Effector CD4-positive, alpha-beta T cell (primary cell): ENCODE data around the gene GRK5.
"Not testable (repeated sequence)": the region's sequence is repeated elsewhere in the genome, so short reads cannot be mapped to it uniquely, and the experiment has no call there.

Source experiments
- DNase-seq: peaks from one replicate; pipeline ENCODE4 v3.0.0-alpha.2; 2020

Gene GRK5

DNA sequence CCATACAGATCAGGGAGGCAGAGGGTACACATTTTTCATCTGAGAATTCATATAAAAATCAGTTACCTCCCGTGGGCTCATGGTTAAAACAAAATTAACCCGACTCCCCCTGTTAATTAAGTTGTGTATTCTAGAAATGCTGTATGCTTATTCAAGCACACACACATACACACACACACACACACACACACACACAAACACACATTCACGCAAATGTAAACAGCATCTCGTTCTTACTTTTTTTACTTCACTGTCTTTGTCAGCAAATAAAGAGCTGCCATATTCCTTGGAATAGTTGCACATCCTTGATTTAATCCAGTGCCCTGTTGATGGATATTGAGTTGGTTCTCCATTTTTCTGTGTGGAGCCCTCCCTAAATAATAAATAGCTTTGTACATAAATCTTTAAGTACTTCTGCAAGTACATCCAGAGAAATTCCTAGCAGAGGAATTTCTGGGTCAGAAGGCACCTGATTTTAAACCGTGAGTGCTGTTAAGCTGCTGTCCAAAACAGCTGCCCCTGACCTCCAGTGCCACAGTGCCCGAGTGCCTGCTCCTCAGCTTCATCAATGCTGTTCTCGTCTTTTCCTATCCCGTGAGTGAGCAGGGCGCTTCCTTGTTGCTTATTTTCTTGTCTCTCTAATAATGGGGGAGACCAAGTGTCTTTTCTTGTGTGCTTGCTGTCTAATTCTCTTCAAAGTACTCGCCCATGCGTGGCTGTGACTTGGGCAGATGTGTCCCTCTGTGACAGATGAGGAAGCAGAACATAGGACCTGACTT lies 217.9 kb downstream of the GRK5 start:
- no peak for DNase-seq

DNA sequence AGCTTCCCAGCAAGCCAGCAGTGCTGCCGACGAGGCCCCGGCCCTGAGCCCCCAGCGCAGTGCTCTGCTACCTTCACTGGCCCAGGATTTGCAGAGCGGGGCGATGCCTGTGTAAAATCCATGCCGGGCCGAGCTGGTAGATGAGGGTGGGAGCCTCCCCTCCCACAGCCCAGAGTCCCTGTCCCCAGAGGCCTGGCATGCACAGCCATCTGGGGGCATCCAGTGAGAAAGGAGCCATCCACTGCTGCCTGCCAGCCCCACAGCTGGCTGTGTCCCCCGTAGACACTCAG lies 218.5 kb downstream of the GRK5 start:
- no peak for DNase-seq

DNA sequence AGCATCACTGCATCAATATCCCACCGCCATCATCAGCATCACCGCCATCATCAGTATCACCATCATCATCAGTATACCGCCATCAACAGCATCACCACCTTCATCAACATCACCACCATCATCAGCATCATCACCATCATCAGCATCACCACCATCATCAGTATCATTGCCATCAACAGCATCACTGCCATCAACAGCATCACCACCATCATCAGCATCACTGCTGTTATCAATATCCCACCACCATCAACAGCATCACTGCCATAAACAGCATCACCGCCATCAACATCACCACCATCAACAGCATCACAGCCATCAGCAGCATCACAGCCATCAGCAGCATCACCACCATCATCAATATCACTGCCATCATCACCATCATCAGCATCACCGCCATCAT lies 219.3 kb downstream of the GRK5 start:
- no peak for DNase-seq

DNA sequence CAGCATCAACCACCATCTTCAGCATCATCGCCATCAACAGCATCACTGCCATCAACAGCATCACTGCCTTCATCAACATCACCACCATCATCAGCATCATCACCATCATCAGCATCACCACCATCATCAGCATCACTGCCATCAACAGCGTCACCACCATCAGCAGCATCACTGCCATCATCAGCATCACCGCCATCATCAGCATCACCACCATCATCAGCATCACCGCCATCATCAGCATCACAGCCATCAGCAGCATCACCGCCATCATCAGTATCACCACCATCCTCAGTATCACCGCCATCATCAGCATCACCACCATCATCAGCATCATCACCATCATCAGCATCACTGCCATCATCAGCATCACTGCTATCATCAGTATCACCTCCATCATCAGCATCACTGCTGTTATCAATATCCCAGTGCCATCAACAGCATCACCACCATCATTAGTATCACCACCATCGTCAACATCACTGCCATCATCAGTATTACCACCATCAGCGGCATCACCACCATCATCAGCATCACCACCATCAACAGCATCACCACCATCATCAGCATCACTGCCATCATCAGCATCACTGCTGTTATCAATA lies 220.0 kb downstream of the GRK5 start:
- no peak for DNase-seq

DNA sequence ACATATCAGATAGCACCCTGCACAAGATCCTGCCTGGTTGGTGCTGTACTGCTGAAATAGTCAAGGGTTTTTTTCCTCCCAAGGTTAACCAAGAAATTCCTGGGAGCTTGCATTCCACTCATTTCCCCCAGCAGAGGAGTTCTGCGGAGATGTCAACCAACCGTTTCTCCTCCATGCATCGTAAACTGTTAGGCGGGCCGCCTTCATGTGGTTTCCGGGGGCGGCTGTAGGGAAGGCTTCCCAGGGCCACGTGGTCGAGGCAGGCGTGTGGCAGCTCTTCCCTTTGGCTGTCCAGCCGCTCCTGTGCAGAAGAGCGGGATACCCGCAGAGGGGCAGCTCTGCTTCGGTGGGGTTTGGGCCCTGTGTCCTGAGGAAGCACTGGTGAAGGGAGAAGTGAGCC lies 221.4 kb downstream of the GRK5 start:
- DNase-seq = no peak

DNA sequence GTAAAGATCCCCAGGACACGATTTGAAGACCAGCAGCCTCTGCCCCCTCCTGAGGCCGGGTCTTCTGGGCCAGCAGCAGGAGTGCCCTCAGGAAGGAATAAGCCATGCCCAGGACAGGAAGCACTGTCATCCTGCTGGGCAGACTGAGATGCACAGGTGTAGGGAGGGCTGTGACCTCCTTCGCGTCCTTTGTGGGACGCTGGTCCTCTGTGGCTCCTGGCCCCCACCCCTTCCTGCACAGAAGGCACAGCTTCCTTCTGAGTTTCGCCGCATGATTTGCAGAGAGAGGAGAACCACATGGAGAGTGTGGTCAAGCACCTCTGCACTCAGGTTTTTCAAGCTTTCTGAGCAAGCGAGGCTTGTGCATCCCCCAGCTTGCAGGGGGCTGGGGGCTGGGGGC lies 222.4 kb downstream of the GRK5 start:
- DNase-seq = no peak

DNA sequence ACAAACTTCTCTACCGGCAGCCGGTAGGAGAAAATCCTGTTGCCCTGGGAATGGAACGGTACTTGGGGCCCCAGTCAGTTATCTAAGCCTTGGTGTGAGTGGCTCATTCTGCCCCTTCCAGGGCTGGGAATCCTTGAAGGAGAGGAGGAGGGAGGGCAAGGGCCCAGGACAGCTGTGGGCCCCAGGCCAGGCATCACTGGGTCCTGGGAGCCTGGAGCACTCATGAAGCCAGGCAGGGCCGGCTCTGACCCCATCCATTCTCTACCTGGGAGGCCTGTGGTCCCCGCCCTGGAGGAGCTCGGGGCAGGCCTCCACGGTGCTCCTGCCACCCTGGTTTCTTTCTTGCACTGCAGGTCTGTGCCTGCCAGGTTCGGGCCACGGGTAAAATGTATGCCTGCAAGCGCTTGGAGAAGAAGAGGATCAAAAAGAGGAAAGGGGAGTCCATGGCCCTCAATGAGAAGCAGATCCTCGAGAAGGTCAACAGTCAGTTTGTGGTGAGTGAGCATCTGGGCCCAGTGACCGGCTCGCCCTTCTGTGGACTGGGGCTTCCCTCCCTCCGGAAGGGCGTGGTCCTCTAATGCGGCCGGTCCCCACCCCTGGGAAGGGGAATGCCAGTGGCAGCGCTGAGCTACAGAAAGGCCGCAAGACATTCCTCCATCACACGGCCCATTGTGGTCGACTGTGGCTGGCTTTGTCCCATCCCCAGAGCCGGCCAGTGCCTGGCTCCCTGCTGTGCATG lies 223.8 kb downstream of the GRK5 start:
- no peak for DNase-seq

DNA sequence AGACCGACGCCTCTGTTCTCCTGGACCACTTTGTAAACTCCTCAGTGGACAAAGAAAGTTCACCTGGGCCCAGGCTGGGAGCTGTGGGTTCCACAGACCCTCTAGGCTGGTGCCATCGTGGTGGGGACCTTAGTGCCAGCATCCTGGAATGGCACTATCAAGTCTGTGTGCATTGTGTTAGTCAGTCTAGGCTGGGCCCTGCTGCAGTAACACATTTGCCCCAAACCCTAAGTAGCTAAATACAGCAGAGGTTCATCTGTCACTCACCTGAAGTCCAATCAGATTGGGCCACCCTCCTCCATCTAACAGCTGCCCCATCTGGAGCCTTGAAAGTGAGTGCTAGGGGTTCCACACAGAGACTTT lies 224.4 kb downstream of the GRK5 start:
- no peak for DNase-seq

DNA sequence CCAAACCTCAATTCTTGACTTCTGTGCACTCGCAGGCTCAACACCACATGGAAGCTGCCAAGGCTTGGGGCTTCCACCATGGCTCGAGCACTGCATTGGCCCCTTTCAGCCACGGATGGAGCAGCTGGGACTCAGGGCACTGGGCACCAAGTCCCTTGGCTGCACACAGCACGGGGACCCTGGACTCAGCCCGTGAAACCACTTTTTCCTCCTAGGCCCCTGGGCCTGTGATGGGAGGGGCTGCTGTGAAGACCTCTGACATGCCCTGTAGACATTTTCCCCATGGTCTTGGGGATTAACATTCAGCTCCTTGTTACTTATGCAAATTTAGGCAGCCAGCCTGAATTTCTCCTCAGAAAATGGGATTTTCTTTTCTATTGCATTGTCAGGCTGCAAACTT lies 227.6 kb downstream of the GRK5 start:
- not testable (repeated sequence) for DNase-seq

DNA sequence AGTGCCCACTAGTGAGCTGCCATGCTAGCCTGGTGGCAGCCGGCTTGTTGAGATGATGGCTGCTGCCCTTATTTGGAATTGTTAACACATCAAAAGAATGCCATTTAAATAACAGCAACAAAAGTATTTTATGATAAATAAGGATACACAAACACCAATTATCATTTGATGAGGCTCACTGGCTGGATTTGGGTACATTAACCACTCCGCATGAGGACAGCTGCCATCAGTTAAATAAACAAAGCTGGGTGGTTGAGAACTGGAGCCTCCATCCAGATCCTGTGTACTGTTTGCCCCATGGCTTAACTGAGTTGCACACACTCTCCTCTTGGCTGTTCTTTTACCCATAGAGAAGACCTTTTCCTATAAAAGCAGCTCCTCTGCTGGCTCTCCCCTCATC lies 231.3 kb downstream of the GRK5 start:
- no peak for DNase-seq

DNA sequence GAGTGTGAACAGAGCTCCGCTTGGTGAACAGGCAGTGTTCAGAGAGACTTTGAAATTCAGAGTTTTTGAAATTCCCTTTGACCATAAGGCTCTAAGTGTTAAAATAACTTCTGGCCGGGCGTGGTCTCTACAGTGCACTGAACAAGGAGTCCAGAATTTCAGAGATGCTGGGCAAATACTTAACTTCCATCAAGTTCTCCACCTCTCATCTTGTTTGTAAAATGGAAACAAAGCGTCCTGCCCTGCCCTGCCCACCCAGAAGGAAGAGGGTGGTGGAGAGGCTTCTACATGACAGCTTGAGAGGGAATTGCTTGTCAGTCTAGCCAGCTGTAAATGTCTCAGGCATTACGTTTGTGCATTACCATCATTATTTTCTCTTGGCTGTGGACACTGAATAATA lies 232.6 kb downstream of the GRK5 start:
- no peak for DNase-seq

DNA sequence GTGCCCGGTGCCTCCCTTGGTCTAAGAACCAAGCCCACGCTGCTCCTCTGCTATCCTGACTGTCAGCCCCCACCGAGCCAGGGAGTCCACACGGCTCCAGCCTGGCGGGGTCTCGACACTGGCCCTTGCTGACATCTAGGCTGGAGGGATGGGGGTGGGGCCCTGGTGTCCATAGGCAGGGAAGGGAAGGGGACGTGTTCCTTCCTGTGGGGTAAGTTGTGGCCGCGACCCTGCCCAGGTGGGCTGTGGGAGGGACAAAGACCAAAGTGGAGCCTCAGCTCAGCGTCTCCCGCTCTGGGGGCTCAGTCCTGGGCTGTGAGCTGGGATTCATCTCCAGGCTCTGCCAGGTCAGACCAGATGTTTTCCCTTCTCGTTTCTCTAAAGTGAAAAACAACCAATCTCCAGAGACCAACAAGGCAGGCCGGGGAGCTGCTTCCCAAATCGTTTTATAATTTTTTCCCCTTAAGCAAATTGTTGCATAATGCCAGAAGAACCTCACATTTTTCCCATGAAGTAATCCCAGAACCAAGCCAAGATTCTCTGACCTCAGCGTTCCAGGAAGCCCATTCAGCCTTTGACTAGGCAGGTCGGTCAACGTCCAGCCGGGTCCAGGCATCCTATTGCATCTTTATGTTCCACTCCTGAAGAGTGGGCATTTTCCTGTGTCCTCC lies 233.9 kb downstream of the GRK5 start:
- no peak for DNase-seq

DNA sequence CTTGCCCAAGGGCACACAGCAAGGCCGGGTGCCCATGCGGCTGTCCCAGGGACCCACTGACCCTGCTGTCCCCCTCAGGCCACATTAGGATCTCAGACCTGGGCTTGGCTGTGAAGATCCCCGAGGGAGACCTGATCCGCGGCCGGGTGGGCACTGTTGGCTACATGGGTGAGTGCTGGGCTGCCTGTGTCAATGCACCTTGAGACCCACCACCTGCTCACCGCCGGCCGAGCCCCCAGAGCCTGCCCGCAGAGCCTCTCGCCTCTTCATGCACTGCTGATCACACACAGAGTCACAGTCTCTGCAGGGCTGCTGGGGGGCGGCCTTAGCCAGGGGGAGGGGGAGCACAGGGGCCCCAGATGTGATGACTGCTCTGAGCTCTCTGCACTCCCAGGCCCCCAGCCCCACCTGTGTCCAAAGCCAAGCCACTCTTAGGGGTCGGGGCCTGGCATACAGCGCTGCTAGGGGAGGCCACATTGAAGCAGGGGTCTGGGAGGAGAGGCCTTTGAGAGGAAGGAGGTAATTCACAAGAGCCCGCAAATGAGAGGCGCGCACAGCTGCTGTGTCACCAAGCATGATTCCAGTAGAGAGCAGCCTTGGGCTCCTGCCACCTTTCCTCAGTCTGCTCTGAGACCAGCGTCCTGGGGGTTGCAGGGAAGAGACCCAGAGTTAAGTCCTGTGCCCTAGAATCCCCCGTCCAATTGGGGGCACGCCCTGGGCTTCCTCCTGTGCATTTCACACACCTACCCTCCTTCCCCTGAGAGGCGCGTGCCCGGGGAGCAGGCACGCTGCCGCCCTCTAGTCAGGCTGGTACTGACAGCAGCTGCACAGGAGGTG lies 234.8 kb downstream of the GRK5 start:
- DNase-seq = no peak

DNA sequence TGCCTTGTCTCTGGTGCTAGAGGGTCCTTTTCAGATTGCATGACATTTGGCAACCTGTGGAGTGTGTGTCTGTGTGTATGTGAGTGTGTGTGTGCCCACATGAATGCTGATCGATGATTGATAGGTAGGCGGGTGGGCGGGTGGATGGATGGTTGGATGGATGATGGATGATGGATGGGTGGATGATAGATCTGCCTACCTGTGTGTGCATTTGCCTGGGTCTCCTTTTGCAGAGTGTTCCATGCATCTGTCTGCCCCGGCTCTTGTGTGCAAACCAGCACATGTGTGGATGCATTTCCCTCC lies 235.3 kb downstream of the GRK5 start:
- no peak for DNase-seq

DNA sequence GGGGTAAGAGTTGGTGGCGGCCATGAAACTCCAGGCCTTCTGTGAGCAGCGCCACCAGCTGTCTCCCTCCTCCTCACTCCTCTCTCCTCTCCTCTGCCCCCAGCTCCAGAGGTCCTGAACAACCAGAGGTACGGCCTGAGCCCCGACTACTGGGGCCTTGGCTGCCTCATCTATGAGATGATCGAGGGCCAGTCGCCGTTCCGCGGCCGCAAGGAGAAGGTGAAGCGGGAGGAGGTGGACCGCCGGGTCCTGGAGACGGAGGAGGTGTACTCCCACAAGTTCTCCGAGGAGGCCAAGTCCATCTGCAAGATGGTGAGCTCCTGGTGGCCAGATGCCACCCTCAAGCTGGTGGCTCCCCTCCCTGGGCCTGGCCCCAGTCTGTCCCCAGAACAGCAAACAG lies 236.1 kb downstream of the GRK5 start:
- no peak for DNase-seq

DNA sequence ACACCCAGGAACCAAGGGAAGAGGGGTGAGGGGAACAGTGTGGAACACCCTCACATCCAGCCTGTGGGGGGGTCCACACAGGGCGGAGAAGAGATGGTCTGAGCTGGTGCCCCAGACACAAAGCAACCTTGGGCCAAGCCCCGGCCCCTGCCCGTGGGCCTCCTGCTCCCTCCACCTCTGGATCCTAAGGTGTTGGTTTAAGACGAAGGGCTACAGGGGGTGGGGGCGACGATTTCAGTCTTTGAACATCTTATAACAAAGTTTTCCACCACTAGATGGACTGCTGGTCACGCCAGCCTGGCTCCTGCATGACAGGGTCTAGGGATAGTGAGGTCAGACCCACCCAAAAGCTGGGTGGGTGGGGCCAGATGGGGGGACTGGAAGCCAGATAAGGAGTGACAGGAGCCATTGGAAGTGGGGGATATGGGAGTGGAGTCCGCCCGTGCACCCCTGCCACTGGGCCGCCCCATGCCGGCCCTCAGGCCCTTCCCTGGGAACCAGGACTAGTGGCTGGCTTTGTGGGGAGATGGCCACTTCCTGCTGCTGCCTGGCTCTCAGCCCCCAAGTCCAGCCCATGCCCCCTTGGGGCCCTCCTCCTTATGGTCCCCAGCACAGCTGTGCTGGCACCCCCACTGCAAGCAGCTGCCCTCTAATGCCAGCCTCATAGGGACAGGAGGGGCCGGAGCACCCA lies 236.7 kb downstream of the GRK5 start:
- no peak for DNase-seq

DNA sequence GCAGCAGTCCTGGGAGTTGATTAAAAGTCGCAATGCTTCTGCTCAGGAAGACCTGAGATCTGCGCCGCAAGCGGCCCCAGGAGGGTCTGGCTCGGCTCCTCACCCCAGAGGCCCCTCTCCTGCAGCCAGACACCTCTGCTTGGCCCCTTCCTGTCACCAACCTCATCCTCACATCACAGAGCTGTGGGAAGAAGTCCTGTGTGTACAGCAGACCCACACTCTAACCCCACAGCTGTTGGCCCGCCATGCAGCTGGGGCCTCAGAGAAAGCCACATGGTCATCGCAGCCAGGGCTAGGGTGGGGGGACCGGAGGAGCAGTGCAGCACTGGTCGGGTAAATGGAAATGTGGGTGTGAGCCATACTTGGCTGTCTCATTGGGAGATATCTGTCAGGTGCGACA lies 237.5 kb downstream of the GRK5 start:
- DNase-seq = no peak

DNA sequence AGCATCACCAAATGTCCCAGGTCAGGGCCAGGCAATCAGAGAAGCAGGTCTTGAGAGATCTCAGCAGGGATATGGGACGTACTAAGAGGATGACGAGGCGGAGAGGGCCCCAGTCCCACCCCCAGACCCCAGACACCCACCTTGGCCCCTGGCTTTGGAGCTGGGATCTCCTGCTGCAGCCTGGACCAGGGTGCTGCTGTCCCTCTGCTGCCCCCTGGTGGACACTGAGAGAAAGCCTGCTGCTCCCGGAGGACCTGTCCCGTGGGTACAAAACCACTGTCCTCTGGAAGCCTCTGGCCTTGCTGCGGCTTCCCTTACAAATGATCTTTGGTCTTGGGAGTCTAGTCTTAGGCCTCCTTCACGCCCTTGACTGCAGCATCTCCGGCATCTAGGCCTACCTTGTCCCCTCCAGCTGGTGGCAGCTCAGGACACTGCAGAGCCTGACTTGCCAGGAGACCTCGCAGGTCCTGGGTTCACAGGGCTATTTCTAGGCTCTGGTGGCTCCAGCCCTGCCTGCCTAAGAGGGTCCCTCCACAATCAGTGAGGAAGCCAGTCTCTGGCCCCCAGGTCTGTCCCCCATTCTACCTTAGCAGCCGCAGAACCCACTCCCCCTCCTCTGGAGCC lies 238.1 kb downstream of the GRK5 start:
- DNase-seq = peak; percentile 87

DNA sequence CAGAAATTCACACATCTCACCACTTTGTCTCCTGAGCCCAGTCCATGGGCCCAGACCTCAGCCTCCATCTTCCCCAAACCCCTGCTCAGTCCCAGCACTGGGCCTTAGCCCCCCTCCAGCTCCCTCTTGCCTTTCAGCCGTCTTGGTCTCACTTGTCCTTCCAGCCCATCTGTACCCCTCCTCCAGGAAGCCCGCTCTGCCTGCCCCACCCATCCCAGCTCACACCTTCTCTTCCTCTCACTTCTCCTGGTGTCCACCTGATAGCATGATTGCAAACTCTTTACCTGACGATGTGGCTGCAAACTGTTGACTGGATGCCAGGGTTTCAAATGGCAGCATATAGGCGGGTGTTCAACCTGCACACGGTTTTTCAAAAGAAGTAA lies 238.6 kb downstream of the GRK5 start:
- DNase-seq = no peak

DNA sequence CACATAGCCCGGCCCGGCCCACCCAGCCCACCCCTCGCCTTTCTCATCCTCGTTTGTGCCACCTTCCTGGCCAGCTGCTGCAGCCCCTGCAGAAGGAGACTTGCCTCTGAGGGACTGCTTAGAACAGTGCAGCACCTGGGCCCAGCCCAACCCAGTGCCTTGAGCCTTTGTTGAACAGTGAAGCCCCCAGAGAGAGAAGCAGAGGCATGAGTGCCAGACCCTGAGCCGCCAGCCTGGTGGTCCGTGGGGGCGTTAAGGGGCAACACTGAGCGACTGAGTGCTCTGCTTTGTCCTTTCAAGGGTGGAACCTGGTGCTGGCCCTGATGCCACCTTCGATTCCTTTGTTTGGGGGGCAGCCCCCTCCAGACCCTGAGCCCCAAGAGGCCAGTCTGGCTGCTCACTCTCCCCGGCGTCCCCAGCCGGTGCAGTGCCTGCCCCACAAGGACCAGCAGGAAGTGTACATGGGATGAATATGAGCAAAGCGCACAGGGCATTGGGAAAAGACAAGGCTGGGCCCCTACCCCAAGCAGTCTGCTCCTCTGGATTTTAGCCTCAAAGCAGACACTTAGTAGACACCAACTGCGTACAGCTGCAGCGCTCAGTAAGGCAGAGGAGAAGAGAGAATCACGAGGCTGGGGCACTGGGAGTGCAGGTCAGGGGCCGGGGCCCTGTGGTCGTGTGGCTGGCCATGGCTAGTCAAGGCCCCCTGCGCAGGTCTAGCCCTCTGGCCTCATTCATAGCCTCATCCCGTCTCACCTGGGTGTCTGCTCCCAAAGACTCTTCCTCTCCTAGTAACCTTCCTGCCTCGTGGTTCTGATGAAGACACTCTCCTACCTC lies 239.3 kb downstream of the GRK5 start:
- DNase-seq = no peak

DNA sequence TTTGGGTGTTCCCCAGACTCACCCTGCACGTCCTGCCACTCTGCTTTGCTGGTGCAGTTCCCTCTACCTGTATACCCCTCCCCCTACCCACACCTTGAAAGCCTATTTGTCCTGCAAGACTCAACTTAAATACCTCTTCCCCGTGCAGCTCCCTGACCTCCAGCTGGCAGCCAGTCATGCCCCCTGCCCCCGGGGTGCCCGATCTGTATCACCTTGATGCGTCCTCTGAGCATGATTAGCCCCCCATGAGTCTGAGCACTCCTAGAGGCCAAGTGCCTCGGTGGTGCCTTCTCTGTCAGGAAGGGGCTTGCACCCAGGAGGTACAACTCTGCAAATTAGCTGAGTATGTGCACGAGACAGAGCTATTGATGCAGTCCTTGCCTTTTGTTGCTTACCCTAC lies 240.1 kb downstream of the GRK5 start:
- no peak for DNase-seq
